ENCODE measurements around the gene TMC4.
"Not testable (repeated sequence)": the region's sequence is repeated elsewhere in the genome, so short reads cannot be mapped to it uniquely, and the experiment has no call there.

Gene TMC4

GRCh38 chr19:54172471-54173358 is at the start of gene TMC4:
Gene TMC4, minus strand, starts transcription at chr19:54173160. Its CDS starts 43 bp downstream, at chr19:54173117.
- DNase-seq (ENCODE audit: low spot score): peak; percentile 39

- not testable (repeated sequence) for DNase-seq (ENCODE audit: low spot score)
Observed at GRCh38 chr19:54221947-54222346, 49.0 kb upstream of the TMC4 start.

- not testable (repeated sequence) for DNase-seq (ENCODE audit: low spot score)
Observed at GRCh38 chr19:54219702-54220101, 46.7 kb upstream of the TMC4 start.

GRCh38 chr19:54218960-54219661 is 46.2 kb upstream of the TMC4 start:
- no peak for DNase-seq (ENCODE audit: low spot score)

GRCh38 chr19:54218259-54218658 is 45.3 kb upstream of the TMC4 start:
- DNase-seq (ENCODE audit: low spot score): no peak

- not testable (repeated sequence) for DNase-seq (ENCODE audit: low spot score)
Observed at GRCh38 chr19:54217517-54218247, 44.7 kb upstream of the TMC4 start.

- no peak for DNase-seq (ENCODE audit: low spot score)
Observed at GRCh38 chr19:54216869-54217268, 43.9 kb upstream of the TMC4 start.

GRCh38 chr19:54214734-54215133 is 41.8 kb upstream of the TMC4 start:
- peak; percentile 41 for DNase-seq (ENCODE audit: low spot score)

- DNase-seq (ENCODE audit: low spot score): not testable (repeated sequence)
Observed at GRCh38 chr19:54214217-54214616, 41.3 kb upstream of the TMC4 start.

GRCh38 chr19:54211235-54211634 is 38.3 kb upstream of the TMC4 start:
- DNase-seq (ENCODE audit: low spot score): no peak

- DNase-seq (ENCODE audit: low spot score): peak; percentile 57
Observed at GRCh38 chr19:54209811-54210494, 37.0 kb upstream of the TMC4 start.

- peak; percentile 55 for DNase-seq (ENCODE audit: low spot score)
Observed at GRCh38 chr19:54209058-54209810, 36.3 kb upstream of the TMC4 start.

GRCh38 chr19:54208784-54209057 is 35.8 kb upstream of the TMC4 start:
- peak; percentile 60 for DNase-seq (ENCODE audit: low spot score)

GRCh38 chr19:54207983-54208783 is 35.2 kb upstream of the TMC4 start:
- DNase-seq (ENCODE audit: low spot score): peak; percentile 69

GRCh38 chr19:54207676-54207982 is 34.7 kb upstream of the TMC4 start:
- peak; percentile 44 for DNase-seq (ENCODE audit: low spot score)

GRCh38 chr19:54207193-54207592 is 34.2 kb upstream of the TMC4 start:
- DNase-seq (ENCODE audit: low spot score): not testable (repeated sequence)

- DNase-seq (ENCODE audit: low spot score): peak; percentile 46
Observed at GRCh38 chr19:54206831-54207177, 33.8 kb upstream of the TMC4 start.

- no peak for DNase-seq (ENCODE audit: low spot score)
Observed at GRCh38 chr19:54206030-54206830, 33.3 kb upstream of the TMC4 start.

GRCh38 chr19:54204767-54205468 is 32.0 kb upstream of the TMC4 start:
- no peak for DNase-seq (ENCODE audit: low spot score)
